Right atrium auricular region (tissue), 2 donors: ENCODE data around the gene SCFD2. TPM values are rescaled to one million over a fixed set of nuclear protein-coding genes. Genes with fewer than 3 reads are reported as not detected.

Experiments
- DNase-seq: peaks from one replicate; pipeline ENCODE4 v3.0.0-alpha.2; 2019; ENCODE audit warnings: low spot score
- H3K27ac ChIP-seq, 2 donors: fragments of 200-600 bp; sonication (generic); 1 replicate in 1 of 2; 2 replicates in 1 of 2; pipeline ENCODE4 v1.5.1; 2016 to 2019
- H3K27me3 ChIP-seq, 2 donors: fragments of 200-600 bp; sonication (generic); one replicate each; pipeline versions ENCODE4 v1.5.1 to v1.6.0; 2017 to 2019
- H3K36me3 ChIP-seq: fragments of 200-600 bp; sonication (generic); one replicate; pipeline ENCODE4 v1.5.1; 2016
- H3K4me1 ChIP-seq, 2 donors: fragments of 200-600 bp; sonication (generic); one replicate each; pipeline versions ENCODE4 v1.5.1 to v1.6.0; 2017 to 2019
- H3K4me3 ChIP-seq, 2 donors: fragments of 200-600 bp; sonication (generic); 1 replicate in 1 of 2; 2 replicates in 1 of 2; pipeline ENCODE4 v1.5.1; 2017 to 2019; ENCODE audit warnings: mild to moderate bottlenecking in 1 of 2, moderate library complexity in 1 of 2
- H3K9me3 ChIP-seq, 2 donors: fragments of 200-600 bp; sonication (generic); one replicate each; pipeline ENCODE4 v1.5.1; 2019
- CTCF ChIP-seq, 2 donors: fragments of 200-600 bp; sonication (generic); IDR thresholded peaks; one replicate each; pipeline ENCODE4 v1.5.1; 2019; ENCODE audit warnings: antibody characterized with exemption in 2 of 2
- total RNA-seq, 2 donors: library from RNA; depleted of rRNA; stranded (reverse); fragments of >200 nt; gene quantifications; one replicate each; pipeline ENCODE4 v1.1.0, GENCODE V29; 2016

SCFD2 gene
- total RNA-seq, 2 donors from 2014 or later, result 8.1 to 9.4 TPM

DNA sequence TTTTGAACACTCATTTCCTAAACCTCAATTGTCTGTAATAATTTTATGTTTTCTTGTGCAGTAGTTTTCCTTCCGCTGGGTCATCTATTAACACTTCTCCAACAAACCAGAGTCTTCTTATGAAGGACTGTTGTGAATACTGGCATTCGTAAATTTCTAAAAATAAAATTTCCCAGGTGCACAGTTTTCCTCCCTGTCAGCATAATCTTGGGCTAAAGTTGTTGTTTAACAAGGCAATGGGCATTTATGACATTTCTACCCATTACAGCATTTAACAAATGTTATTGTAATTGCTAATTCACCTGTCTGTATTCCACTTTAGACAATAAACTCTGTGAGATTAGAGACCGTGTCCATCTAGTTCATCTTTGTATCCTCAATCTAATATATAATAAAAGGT, 1.2 kb downstream of the SCFD2 start:
- no peaks in the 10 kb centered on the region for H3K36me3 ChIP-seq
- peaks cover 0 to 29% of the 10 kb centered on the region in 2 donors for H3K4me1 ChIP-seq
- no peak for TF ChIP-seq CTCF (IDR thresholded peaks at IDR 0.05)
- peak overlapping the region; percentile 73 to 96 for H3K4me3 ChIP-seq
- H3K9me3 ChIP-seq, result no peaks in the 10 kb centered on the region
- DNase-seq, result no peak
- no peak overlapping the region for H3K27ac ChIP-seq
- no peaks in the 10 kb centered on the region for H3K27me3 ChIP-seq

- TF ChIP-seq CTCF (IDR thresholded peaks at IDR 0.05), result no peak
- DNase-seq, result no peak
- no peak overlapping the region for H3K27ac ChIP-seq
- H3K4me3 ChIP-seq, result no peak overlapping the region
- peaks cover 0 to 29% of the 10 kb centered on the region in 2 donors for H3K4me1 ChIP-seq
- no peaks in the 10 kb centered on the region for H3K36me3 ChIP-seq
- H3K27me3 ChIP-seq, result no peaks in the 10 kb centered on the region
- H3K9me3 ChIP-seq, result no peaks in the 10 kb centered on the region
These were observed 3.8 kb downstream of the SCFD2 start for GRCh38 chr4:53362093-53362492.

GRCh38 chr4:53361451-53361850, 4.4 kb downstream of the SCFD2 start:
- no peak overlapping the region for H3K4me3 ChIP-seq
- H3K27ac ChIP-seq, result no peak overlapping the region
- TF ChIP-seq CTCF (IDR thresholded peaks at IDR 0.05), result no peak
- peaks cover 0 to 26% of the 10 kb centered on the region in 2 donors for H3K4me1 ChIP-seq
- H3K27me3 ChIP-seq, result no peaks in the 10 kb centered on the region
- no peaks in the 10 kb centered on the region for H3K36me3 ChIP-seq
- no peak for DNase-seq
- H3K9me3 ChIP-seq, result no peaks in the 10 kb centered on the region

DNA sequence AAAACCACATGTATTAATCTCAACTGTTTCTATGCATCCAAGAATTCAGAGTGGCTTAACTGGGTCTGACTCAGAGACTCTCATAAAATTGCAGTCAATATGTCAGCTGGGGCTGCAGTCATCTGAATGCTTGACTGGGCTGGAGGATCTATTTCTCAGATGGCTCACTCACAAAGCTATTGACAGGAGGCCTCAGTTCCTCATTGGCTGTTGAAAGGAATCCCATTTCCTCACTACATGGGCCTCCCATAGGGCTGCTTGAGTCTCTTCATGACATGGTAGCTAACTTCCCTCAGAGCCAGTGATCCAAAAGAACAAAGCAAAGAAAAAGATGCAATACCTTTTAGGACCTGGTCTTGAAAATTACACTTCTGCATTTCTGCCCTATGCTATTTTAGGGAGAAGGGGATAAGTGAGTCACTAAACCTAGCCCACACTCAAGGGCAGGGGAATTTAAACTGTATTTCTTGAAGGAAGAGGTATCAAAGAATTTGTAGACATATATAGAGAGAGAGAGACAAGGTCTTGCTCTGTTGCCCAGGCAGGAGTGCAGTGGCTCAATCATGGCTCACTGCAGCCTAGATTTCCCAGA, 9.8 kb downstream of the SCFD2 start:
- TF ChIP-seq CTCF (IDR thresholded peaks at IDR 0.05), result no peak
- peaks cover 6% of the 10 kb centered on the region for H3K36me3 ChIP-seq
- DNase-seq, result no peak
- no peaks in the 10 kb centered on the region for H3K4me1 ChIP-seq
- H3K4me3 ChIP-seq, result no peak overlapping the region
- H3K27ac ChIP-seq, result no peak overlapping the region
- H3K27me3 ChIP-seq, result no peaks in the 10 kb centered on the region
- H3K9me3 ChIP-seq, result no peaks in the 10 kb centered on the region

GRCh38 chr4:53354012-53354722, 11.7 kb downstream of the SCFD2 start:
- H3K4me1 ChIP-seq, result no peaks in the 10 kb centered on the region
- H3K9me3 ChIP-seq, result no peaks in the 10 kb centered on the region
- no peak for TF ChIP-seq CTCF (IDR thresholded peaks at IDR 0.05)
- H3K27ac ChIP-seq, result no peak overlapping the region
- no peak overlapping the region for H3K4me3 ChIP-seq
- peaks cover 6% of the 10 kb centered on the region for H3K36me3 ChIP-seq
- no peak for DNase-seq
- H3K27me3 ChIP-seq, result no peaks in the 10 kb centered on the region
